Esophagus squamous epithelium (tissue), 4 donors: Measurements from ENCODE around the gene CACNA2D2.

Experiments used
- POLR2A ChIP-seq, 4 donors: fragments of 450-650 bp; IDR thresholded peaks; one replicate each; pipeline ENCODE4 v1.6.1; 2017; ENCODE audit warnings: antibody characterized with exemption in 4 of 4, mild to moderate bottlenecking in 4 of 4, moderate library complexity in 3 of 4
- TF ChIP-seq, protein P1 (sequence below), 6 experiments: fragments of 450-650 bp in 4 of 6; fragments of 200-600 bp in 2 of 6; sonication (generic) in 2 of 6; IDR thresholded peaks; one replicate each; pipeline ENCODE4 v1.5.1; 2016 to 2019; ENCODE audit warnings: antibody characterized with exemption in 6 of 6, mild to moderate bottlenecking in 4 of 6, moderate library complexity in 4 of 6

- TF ChIP-seq, protein P1, sequence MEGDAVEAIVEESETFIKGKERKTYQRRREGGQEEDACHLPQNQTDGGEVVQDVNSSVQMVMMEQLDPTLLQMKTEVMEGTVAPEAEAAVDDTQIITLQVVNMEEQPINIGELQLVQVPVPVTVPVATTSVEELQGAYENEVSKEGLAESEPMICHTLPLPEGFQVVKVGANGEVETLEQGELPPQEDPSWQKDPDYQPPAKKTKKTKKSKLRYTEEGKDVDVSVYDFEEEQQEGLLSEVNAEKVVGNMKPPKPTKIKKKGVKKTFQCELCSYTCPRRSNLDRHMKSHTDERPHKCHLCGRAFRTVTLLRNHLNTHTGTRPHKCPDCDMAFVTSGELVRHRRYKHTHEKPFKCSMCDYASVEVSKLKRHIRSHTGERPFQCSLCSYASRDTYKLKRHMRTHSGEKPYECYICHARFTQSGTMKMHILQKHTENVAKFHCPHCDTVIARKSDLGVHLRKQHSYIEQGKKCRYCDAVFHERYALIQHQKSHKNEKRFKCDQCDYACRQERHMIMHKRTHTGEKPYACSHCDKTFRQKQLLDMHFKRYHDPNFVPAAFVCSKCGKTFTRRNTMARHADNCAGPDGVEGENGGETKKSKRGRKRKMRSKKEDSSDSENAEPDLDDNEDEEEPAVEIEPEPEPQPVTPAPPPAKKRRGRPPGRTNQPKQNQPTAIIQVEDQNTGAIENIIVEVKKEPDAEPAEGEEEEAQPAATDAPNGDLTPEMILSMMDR (IDR thresholded peaks at IDR 0.05): no peak
- no peak for TF ChIP-seq POLR2A (IDR thresholded peaks at IDR 0.05)
Measured at GRCh38 chr3:50435371-50436113, 67.9 kb downstream of the CACNA2D2 start.
